Umbilical cord (tissue), 2 donors: ENCODE results near the gene MAMDC2. TPM values are rescaled to one million over a fixed set of nuclear protein-coding genes. Genes with fewer than 3 reads are reported as not detected.

ENCODE experiments used
- DNase-seq: peaks from one replicate; pipeline ENCODE4 v3.0.0-alpha.2; 2015; ENCODE audit warnings: low spot score
- total RNA-seq: library from RNA; depleted of rRNA; stranded (reverse); fragments of >200 nt; gene quantifications from one replicate; pipeline ENCODE4 v1.2.3, GENCODE V29; 2014; ENCODE audit warnings: low replicate concordance; ENCODE audit not compliant: insufficient read depth

MAMDC2 gene
- total RNA-seq, 1 donor from 2014 or later = 3.1 TPM

DNA sequence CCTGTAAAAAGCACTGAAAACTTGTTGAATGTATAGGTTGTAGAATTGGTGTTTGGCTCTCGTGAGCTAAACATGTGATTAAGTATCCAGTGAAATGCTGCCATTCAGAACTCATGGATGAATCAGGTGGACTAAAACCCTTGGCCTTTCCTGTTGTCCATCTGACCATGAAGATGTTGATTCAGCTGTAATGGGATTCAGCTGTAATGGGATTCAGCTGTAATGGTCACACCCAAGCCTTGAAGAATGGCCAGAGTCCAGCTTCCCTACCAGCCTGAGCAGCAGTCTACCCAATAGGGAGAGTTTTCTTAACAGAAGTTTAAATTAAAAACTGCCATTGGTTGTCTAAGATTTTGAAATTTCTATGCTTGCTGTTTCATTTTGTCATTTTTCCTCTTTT, 18.1 kb downstream of the MAMDC2 start:
- DNase-seq = no peak

DNA sequence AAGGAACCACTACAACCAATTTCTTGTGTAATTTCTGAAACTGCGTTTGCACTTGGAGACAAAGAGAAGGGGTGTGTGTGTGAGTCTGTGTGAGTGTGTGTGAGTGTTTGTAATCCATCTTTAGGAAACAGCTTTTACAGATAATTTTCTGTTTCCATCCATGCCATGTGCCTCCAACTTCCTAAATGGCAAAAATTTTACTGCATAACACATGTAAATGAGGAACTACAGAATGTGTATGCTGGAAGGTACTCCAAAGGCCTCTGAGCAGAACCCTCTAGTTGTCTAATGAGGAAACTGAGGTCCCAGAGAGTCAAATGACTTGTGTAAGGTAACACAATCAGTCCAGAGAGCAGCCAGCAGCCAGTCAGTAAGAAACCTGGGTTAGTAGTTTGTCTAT, 20.8 kb downstream of the MAMDC2 start:
- no peak for DNase-seq

DNA sequence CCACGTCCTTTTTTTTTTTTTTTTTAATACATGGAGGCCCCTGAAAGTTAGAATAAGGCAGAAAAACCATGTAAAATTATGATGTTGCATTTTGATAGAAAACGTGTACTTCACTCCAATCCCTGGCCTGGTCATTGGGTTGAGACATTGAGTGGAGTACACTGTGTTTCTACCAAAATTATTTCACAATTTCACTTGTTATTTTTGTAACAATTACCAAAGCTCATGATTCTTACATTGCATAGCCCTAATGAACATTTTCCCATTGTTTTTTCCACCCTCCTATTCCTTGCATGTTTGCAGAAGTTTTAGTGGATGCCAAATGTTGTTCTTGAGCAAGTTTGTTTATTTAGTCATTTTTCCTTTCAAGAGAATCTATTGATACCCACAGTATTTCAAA, 21.9 kb downstream of the MAMDC2 start:
- DNase-seq = no peak

DNA sequence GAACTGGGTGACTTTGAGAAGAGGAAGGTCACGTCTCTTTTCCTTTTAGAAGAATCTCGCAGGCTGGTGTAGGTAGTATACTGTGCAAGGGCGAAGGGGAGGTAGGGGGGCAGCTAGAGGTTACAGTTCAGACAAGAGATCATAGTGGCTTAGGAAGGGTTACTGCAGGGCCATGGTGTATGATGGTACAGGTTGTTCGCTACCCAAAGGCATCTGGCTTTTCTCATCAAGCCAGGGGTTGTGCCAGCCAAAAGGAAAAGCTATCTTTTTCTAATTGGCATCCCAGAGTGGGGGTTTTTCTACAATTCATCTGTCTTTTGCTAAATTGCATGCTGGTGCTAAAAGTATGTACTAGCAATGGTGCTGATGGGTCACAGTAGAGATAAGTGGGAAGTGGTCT, 22.8 kb downstream of the MAMDC2 start:
- DNase-seq = no peak

DNA sequence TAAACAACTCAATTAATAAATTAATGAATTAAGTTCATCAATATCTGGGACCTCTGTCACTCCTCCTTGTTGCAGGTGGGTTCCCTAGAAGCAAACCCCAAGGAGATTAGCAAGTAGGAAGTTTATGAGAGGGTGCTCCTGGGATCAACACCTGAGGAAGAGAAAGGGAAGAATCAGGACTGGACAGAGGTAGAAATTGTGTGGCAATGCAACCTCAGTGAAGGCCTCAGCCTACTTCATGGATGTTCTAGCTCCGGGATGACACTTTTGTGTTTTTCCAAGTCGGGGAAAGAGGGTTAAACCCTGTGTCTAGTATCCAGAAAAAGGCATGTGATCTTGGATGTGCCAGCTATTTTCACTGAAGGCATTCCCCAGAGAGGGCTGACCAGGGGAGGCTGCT, 23.2 kb downstream of the MAMDC2 start:
- no peak for DNase-seq

DNA sequence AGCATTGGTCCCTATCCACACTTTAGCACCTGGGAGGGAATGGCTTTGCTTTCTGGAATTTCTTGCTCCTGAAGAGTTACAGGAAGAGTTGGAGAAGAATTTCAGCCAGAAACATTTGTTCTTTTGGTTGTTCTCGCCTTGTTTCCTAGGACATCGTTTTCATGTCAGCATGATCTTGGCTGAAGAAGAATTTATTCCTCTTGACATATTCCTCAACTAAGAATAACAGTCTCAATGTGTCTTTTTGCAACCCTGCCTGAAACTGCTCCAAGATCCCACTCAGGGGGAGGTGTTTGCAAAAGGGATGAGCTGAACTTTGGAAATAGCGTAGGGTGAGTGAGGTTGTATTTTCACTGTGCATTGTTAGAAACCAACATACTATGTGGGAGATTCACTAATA, 26.1 kb downstream of the MAMDC2 start:
- DNase-seq = no peak

DNA sequence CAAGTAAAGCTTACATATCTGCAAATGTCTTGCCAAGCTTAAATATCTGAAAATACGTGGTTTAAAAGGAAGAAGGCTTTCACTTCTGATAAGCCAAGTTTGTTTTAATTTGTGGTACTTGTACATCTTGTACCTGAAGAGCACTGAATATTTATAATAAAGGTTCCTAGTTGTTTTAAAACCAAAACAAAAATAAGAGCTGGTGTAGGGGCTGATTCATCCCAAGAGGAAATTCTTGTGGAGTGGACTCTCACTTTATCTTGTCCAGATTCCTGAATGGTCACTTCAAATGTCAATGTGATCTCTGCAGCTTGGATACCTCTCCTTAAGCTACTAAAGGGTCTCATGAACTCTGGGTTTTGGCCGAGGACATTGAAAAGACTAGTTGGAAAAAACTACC, 29.5 kb downstream of the MAMDC2 start:
- DNase-seq = no peak

DNA sequence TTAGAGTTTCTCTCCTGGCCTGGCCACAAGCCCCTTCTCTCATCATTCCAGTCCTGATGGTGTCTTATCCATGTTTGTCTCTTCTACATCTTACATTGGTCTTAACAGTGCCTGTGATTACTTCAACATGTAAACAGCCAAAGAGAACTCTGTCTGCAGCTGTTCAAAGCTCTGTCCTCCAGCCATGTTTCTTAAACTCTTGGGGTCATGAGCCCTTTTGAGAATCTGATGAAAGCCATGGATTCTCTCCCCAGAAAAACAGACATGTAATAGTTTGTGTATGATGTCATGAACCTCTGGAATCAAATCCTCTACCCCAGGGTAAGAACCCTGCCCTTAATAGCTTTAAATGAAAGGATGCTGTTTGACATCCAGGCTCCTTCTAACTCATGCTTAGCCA, 30.1 kb downstream of the MAMDC2 start:
- DNase-seq = no peak

DNA sequence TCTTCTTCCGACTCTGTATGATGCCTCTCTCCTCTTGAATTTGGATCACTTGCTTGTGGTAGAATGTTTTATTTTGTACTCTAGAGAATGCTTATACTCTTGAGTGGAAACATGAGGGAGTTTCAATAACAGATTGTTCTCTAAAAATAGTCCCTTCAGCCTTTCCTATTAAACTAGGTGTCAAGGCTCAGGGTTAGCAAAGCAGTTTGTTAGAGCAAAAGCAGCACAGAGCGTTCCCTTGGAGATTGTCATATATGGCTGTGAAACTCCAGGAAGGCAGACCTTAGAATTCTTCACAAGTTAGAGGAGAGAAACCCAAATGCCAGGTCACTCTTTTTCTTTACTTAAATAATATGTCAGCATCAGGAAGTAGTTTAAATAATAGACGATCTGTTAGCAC, 33.0 kb downstream of the MAMDC2 start:
- DNase-seq = no peak

DNA sequence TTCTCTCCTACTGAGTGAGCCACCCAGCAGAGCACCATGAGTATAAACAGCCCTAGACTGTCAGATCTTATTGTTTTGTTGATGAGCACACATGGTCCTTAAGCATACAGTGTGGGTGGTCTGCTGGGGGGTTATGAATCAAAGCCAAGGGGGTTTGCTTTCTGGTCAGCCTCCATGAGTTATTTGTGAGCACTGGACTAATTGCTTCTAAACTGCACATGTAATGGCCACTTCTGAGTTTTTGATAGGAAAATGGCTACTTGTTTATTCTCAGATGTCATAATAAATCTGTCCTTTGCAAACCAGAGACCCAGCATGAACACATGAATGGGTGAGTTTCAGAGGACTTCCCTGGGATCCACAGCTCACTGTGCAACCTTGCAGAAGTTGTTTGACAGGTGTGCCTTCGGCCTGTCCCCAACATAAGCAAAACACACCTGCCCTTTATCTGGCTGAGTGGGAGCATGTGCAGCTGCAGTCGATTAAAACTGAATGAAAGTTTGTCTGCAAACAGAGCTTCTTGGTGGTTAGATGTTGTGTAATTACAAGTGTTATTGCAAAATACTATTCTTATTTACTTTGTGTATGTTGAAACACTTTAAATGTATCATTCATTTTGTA, 35.9 kb downstream of the MAMDC2 start:
- DNase-seq = no peak

DNA sequence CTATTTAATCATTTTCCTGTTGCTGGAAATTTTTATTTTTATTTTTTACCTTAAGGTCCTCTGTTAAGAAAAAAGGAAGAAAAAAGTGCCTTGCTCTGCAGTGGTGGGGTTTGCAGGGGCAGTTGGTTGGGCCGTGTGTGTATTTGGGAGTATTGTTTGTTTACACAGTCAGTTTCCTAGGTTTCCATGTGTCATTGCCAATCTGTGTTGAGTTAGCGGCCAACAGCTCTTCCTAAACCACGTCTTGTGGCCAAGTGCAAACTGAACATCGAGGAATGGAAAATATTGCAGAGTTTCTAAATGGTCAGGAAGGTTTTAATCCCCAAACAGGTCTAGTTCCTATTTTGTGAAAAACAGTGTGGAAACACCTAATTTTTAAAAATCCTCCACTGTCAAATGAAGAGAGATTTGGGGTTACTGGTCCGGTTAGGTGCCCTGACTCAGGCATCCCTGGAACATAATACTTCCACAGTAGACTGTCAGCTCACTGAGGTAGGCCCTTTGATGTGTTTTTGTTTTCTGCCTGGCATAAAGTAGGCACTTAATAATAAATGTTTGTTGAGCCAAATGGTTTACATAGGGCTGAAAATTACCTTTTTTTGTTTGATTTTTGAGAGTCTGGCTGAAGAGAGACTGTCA, 37.0 kb downstream of the MAMDC2 start:
- no peak for DNase-seq

DNA sequence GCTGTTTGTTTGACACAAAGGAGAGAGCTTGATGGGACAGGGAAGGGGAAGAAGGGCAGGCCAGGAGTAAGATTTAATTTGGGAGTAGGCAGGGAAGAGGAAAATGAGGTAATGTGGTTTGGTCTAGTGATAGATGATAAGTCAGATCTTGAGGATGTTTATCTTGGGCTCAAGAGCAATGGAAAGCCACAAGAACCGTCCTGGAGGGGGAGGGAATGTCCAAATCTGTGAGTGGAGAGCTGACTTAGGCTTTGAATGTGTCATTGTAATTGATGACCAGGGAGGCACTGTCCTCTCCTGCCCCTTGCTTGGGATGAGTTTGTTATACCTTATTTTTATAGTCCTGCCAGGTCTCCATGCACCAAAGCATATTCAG, 37.5 kb downstream of the MAMDC2 start:
- DNase-seq = no peak

DNA sequence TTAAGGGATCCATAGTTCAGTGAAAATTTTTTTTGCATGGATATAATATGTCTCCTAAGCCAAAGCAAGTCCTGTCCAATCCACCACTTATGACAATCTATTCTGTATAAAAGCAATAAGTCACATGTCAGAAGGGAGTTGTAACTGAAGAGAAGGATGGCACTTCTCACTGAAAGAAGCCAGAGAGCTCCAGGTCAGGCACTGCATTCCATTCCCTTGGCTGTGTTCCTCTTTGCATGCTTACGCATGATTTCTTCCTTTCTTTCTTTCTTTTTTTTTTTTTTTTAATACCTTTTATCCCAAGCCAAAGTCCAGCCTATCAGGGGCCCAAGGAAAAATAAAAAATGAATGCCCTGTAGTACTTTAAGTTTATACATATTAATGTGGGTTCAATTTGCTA, 39.8 kb downstream of the MAMDC2 start:
- peak; percentile 43 for DNase-seq

DNA sequence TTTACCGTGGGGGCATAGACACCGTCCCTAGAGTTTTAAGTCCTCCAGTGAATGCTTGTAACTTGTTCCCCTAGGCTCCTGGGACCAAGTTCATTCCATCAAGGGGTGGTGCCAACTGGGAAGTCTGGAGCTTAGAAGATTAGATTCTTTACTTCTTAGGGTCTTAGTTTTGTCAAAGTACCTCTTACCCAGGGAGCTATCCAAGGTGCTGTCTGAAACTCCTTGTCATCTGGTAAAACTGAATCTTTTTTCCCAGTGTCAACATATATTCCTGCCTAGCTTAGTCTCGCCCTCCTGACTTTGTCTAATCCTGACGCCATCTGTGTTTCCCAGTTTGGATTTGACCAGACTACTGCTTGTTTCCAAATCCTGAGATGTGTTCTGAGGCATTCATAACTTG, 41.6 kb downstream of the MAMDC2 start:
- DNase-seq = peak; percentile 50

DNA sequence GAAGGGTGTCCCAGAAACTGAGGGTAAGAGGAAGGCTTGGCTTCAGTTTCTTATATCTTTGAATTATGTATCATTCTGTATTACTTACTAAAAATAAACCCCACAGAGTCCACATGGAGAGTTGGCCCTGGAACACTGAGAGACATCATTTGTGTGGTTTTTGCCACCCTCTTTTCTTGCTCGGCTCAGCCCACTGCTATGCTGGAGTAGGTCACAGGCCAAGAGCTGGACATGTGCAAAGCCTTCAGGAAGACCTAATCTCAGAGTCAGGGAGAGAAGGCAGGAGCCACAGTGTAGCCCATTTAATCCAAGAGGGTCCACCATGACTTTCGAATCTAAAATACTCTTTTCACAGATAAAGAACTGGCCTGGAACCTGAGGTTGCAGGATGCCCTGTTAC, 47.5 kb downstream of the MAMDC2 start:
- no peak for DNase-seq

DNA sequence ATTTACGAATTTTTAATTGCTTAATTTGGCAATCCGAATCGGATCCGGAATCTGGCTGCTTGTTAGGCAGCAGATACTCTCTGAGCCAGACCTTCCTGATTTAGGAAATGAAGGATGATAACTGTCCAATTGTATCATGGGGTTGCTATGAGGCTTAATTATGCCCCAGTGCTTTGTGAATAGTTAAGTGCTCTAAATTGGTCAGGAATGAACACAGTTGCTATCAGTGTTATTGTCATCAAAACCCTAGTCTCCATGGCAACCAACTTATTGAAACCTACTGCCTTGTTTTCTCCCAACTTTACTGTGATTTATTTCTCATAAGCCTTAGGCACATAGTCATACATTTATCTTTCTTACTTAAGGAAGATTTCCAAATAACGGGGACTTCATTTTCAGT, 47.9 kb downstream of the MAMDC2 start:
- DNase-seq = no peak

DNA sequence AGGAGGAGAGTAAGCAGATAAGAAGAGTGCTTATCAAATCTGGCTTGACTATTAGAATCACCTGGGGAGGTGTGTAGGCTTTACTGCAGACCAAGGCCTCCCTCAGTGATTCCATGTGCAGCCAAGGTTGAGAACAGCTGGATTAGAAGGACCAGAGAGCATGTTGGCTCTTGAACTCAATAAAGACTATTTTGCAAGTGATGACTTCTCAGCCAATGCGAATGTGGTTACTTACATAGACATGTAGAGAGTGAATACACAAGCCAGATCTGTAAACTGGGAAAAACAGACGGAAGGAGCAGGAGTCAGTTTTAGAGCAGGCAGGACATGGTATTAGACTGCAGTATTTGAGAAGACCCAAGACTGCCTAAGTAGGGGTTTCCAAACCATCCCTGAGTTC, 48.5 kb downstream of the MAMDC2 start:
- DNase-seq = no peak

DNA sequence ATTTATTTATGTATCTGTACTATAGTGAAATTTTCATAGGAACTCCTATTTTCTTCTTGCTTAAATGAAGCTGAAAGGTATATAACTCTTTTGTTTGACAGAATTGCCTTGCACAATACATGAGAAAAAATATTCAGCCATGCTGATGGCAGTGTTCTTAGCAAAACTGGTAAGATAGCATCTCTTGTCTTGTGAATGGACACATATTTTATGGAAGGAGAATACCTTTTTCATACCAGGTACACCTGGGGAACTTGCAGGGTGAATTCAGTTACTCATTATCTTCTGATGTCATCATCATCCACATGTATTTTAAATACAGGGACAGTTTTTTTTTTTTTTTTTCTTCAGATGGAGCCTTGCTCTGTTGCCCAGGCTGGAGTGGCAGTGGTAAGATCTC, 49.4 kb downstream of the MAMDC2 start:
- DNase-seq = peak; percentile 17

DNA sequence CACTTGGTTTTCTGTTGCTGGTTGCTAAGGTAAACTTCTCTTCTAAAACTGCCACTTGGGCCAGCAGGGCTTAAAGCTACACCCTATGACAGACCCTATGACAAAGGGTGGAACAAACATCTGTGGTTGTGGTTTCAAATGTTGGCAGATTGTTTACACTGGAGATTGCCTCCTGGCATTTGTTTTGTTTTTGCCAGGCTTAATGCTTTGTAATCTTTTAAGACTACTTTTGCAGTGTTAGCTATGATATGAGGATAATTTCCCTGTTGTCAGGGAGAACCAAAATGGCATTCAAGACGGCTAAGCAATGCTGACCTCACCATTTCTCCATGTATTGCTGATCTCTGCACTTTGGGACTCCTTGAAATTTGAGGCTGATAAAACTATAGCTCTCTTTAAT, 50.3 kb downstream of the MAMDC2 start:
- DNase-seq = no peak

DNA sequence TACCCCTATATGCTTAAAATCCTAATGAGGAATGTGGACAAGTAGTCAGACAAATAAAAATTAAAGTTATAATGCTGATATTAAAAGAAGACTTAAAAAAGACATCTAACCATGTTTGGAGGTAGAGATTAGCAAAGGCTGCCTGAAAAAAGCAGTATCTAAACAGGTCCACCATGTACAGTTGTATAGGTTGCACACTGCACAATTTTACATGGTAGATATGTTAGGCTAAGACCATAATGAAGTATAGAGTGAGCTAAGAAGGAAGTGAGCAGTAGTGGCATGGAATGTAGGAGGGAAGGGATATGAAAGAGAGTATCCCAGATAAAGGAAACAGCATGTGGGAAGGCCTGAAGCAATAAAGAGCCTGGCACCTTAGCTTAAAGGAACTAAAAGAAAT, 51.1 kb downstream of the MAMDC2 start:
- DNase-seq = no peak

DNA sequence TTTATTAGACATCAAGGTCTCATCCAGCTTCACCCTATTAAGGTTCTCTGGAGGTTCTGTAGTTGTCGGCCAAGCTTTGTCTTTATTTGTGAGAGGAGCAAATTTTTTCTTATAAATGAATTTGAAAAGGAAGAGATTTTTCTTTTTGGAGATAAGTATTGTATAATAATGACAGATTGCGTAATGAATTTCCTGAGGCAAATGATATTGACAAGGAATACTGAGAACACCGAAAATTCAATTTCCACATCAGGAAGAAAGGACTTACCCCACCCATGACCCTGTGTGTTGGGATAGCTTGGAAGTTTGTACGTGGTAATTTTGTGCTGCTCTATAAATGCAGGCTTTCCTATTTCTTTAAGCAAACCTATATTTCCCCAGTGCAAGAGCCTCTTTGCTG, 53.5 kb downstream of the MAMDC2 start:
- DNase-seq = no peak

DNA sequence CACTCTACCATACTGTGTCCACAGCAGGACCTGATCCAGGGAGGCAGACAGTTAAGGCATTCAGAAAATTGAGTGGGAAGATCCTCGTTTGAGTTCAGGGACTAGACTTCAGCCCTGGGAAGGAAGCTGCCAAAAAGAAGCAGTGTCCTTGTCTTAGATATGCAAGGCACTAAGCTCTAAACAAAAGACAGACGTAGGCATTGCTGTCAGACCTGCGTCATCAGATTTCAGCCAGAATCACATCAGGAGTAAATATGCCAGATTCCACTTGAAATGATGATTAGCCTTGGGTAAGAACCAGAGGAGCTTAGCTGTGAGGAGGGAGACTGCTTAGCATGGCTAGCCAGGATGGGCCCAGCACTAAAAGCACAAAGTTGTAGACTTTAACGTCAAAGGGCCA, 56.7 kb downstream of the MAMDC2 start:
- DNase-seq = peak; percentile 66

DNA sequence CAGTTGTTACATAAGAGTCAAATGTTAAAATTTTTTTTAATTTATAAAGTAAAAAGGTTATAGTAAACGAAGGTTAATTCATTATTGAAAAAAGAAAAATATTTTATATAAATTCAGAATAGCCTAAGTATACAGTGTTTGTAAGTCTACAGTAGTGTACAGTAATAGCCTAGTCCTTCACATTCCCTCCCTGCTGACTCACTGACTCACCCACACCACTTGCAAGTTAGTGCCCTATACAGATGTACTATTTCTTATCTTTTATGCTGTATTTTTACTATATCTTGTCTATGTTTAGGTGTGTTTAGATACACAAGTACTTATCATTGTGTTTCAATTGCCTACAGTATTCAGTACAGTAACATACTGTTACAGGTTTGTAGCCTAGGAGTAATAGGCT, 57.6 kb downstream of the MAMDC2 start:
- no peak for DNase-seq

DNA sequence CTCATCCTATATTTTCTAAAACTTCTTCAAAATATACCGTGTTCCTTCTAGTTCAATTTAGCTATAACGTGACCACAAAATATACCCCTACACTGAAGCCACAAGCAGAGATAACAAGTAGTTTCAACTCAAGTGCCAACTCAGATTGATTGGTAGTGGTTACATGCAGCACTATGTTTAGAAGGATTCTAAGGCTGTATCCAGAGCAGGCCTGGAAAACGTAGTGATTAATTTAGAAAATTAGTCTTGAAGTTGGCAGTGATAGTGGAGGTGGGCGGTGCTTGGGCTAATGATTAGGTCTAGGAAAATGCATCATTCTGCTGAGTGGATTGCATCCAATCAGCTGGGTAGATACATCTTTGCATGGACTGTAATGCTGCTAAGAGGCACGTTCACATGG, 61.5 kb downstream of the MAMDC2 start:
- DNase-seq = no peak
